ENCODE data around the gene HOOK1. TPM values are rescaled to one million over a fixed set of nuclear protein-coding genes. Genes with fewer than 3 reads are reported as not detected.

The HOOK1 gene
- total and polyA plus RNA-seq, 2 of the 13 experiments (the other 11 are each of a cell fraction or from before 2014, with no cell fraction given) = 11.3 to 24.2 TPM

- TF ChIP-seq, protein P1, sequence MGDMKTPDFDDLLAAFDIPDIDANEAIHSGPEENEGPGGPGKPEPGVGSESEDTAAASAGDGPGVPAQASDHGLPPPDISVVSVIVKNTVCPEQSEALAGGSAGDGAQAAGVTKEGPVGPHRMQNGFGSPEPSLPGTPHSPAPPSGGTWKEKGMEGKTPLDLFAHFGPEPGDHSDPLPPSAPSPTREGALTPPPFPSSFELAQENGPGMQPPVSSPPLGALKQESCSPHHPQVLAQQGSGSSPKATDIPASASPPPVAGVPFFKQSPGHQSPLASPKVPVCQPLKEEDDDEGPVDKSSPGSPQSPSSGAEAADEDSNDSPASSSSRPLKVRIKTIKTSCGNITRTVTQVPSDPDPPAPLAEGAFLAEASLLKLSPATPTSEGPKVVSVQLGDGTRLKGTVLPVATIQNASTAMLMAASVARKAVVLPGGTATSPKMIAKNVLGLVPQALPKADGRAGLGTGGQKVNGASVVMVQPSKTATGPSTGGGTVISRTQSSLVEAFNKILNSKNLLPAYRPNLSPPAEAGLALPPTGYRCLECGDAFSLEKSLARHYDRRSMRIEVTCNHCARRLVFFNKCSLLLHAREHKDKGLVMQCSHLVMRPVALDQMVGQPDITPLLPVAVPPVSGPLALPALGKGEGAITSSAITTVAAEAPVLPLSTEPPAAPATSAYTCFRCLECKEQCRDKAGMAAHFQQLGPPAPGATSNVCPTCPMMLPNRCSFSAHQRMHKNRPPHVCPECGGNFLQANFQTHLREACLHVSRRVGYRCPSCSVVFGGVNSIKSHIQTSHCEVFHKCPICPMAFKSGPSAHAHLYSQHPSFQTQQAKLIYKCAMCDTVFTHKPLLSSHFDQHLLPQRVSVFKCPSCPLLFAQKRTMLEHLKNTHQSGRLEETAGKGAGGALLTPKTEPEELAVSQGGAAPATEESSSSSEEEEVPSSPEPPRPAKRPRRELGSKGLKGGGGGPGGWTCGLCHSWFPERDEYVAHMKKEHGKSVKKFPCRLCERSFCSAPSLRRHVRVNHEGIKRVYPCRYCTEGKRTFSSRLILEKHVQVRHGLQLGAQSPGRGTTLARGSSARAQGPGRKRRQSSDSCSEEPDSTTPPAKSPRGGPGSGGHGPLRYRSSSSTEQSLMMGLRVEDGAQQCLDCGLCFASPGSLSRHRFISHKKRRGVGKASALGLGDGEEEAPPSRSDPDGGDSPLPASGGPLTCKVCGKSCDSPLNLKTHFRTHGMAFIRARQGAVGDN (CRISPR knock-in tag; IDR thresholded peaks at IDR 0.05) = peak; percentile 45
- TF ChIP-seq RXRB (CRISPR knock-in tag; IDR thresholded peaks at IDR 0.05; ENCODE audit: borderline replicate concordance) = no peak; the same call in 1 of the 2 replicates
- TF ChIP-seq MTA1 (CRISPR knock-in tag; IDR thresholded peaks at IDR 0.05; ENCODE audit: borderline replicate concordance) = peak; percentile 39; the same call in 1 of the 2 replicates
- TF ChIP-seq PHF21A (CRISPR knock-in tag; IDR thresholded peaks at IDR 0.05) = peak; percentile 81; the same call in 1 of the 2 replicates
- TF ChIP-seq SP2 (CRISPR knock-in tag; IDR thresholded peaks at IDR 0.05) = peak; percentile 85
- no peak for TF ChIP-seq HMG20A (CRISPR knock-in tag; IDR thresholded peaks at IDR 0.05; ENCODE audit: borderline replicate concordance)
- no peak for TF ChIP-seq ZNF816 (CRISPR knock-in tag; IDR thresholded peaks at IDR 0.05; ENCODE audit: borderline replicate concordance)
- 0 out of 2 replicates have a peak, but pooled peaks have one; percentile 57 for TF ChIP-seq ZNF891 (CRISPR knock-in tag; IDR thresholded peaks at IDR 0.05)
- TF ChIP-seq ZNF839 (CRISPR knock-in tag; IDR thresholded peaks at IDR 0.05; ENCODE audit: borderline replicate concordance) = 0 out of 2 replicates have a peak, but pooled peaks have one; percentile 48
- TF ChIP-seq RBM22 (optimal IDR thresholded peaks at IDR 0.05; ENCODE audit: low read length) = no peak
- TF ChIP-seq ZNF101 (CRISPR knock-in tag; IDR thresholded peaks at IDR 0.05; ENCODE audit: borderline replicate concordance, low read depth) = no peak
- no peak for TF ChIP-seq ATF5 (CRISPR knock-in tag; IDR thresholded peaks at IDR 0.05; ENCODE audit: low read depth)
- no peak for TF ChIP-seq FLYWCH1 (CRISPR knock-in tag; IDR thresholded peaks at IDR 0.05)
- TF ChIP-seq ZNF260 (CRISPR knock-in tag; IDR thresholded peaks at IDR 0.05; ENCODE audit: borderline replicate concordance, low read depth) = no peak
- TF ChIP-seq PAF1 (CRISPR knock-in tag; IDR thresholded peaks at IDR 0.05) = no peak
- TF ChIP-seq SP140L (CRISPR knock-in tag; IDR thresholded peaks at IDR 0.05; ENCODE audit: borderline replicate concordance) = no peak
- no peak for TF ChIP-seq TCF12 (IDR thresholded peaks at IDR 0.05)
- no peak for TF ChIP-seq TCF12 (CRISPR knock-in tag; IDR thresholded peaks at IDR 0.05)
- peak; percentile 75 for TF ChIP-seq POLR2AphosphoS5 (IDR thresholded peaks at IDR 0.05; ENCODE audit: low read depth, low read length)
- no peak for TF ChIP-seq ELF4 (CRISPR knock-in tag; IDR thresholded peaks at IDR 0.05; ENCODE audit: borderline replicate concordance)
- TF ChIP-seq SRY (CRISPR knock-in tag; IDR thresholded peaks at IDR 0.05) = no peak
- TF ChIP-seq BRCA1 (CRISPR knock-in tag; IDR thresholded peaks at IDR 0.05) = no peak
Observed at GRCh38 chr1:59814180-59814900, 409 bp upstream of the HOOK1 start (continued).

Data from HepG2 (cell line).